ENCODE results near the gene YTHDC2. TPM values are rescaled to one million over a fixed set of nuclear protein-coding genes. Genes with fewer than 3 reads are reported as not detected.

YTHDC2 gene
- total RNA-seq, 3 donors from 2014 or later: 22.4 to 49.2 (median 40.0) TPM

DNA sequence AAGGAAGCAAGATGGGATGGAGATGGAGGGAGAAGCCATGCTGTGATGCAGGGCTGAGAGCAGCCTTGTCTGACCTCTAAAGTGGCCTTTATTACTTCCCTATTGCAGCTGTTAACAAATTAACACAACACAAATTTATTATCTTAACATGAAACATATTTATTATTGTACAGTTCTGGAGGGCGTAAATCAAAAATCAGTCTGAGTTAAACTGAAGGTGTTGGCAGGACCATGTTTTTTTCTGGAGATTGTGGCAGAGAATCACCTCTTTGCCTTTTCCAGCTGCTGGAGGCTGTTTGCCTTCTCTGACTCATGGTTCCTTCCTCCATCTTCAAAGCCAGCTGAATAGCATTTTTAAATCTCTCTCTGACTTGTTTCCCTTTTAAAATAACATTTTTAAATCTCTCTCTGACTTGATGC lies 18.1 kb upstream of the YTHDC2 start:
- no peak for DNase-seq (ENCODE audit: low spot score in 2 of 2)
- no peaks in the 10 kb centered on the region for H3K4me1 ChIP-seq
- no peaks in the 10 kb centered on the region for H3K36me3 ChIP-seq
- H3K27ac ChIP-seq: no peak overlapping the region
- H3K9me3 ChIP-seq: peaks cover 0 to 5% of the 10 kb centered on the region in 2 donors
- H3K27me3 ChIP-seq: no peaks in the 10 kb centered on the region
- H3K4me3 ChIP-seq: no peak overlapping the region
- TF ChIP-seq POLR2A (IDR thresholded peaks at IDR 0.05): no peak
- no peak for TF ChIP-seq CTCF (IDR thresholded peaks at IDR 0.05)
- no peak for TF ChIP-seq POLR2AphosphoS5 (IDR thresholded peaks at IDR 0.05)
- intact Hi-C loops (cut with DNase I; ENCODE audit: low total_unique reads): no loop called here

GRCh38 chr5:113502073-113502472 lies 11.4 kb upstream of the YTHDC2 start:
- Histone ChIP-seq H3K9me3 (no peaks in the 10 kb centered on the region), H3K4me1 (no peaks in the 10 kb centered on the region), H3K4me3 (no peak overlapping the region), H3K27me3 (no peaks in the 10 kb centered on the region), H3K36me3 (no peaks in the 10 kb centered on the region), H3K27ac (no peak overlapping the region)
- no peak for DNase-seq (ENCODE audit: low spot score in 2 of 2)
- intact Hi-C loops (cut with DNase I; ENCODE audit: low total_unique reads): loop anchor here (10.0 kb wide), 1 partner anchor 127 kb away; no protein-coding TSS in a partner anchor
- TF ChIP-seq POLR2AphosphoS5 (IDR thresholded peaks at IDR 0.05) (no peak), POLR2A (IDR thresholded peaks at IDR 0.05) (no peak), CTCF (IDR thresholded peaks at IDR 0.05) (no peak)

DNA sequence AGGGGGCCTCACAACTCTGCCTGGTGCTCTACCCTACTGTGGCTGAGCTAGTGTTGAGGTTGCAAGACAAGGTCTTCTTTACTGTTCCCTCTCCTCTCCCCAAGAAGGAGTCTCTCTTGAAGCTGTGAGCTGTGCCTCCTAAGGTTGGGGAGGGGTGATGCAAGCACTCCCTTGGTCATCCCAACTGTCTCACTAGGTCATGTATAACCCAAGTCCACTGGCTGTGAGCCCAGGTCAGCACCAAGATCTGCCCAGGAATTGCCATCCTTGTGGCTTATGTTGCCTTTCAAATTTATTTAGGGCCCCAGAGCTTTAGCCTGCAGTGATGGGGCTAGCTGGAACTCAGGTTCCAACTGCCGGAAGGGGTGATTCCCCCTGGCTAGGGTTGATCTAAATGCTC lies 10.3 kb upstream of the YTHDC2 start:
- Histone ChIP-seq H3K36me3 (no peaks in the 10 kb centered on the region), H3K27me3 (no peaks in the 10 kb centered on the region), H3K9me3 (no peaks in the 10 kb centered on the region), H3K27ac (no peak overlapping the region), H3K4me1 (no peaks in the 10 kb centered on the region), H3K4me3 (no peak overlapping the region)
- TF ChIP-seq POLR2A (IDR thresholded peaks at IDR 0.05) (no peak), POLR2AphosphoS5 (IDR thresholded peaks at IDR 0.05) (no peak), CTCF (IDR thresholded peaks at IDR 0.05) (no peak)
- intact Hi-C loops (cut with DNase I; ENCODE audit: low total_unique reads): loop anchor here (10.0 kb wide), 1 partner anchor 128 kb away; no protein-coding TSS in a partner anchor
- no peak for DNase-seq (ENCODE audit: low spot score in 2 of 2)

- Histone ChIP-seq H3K36me3 (no peaks in the 10 kb centered on the region), H3K4me3 (no peak overlapping the region), H3K27ac (no peak overlapping the region), H3K27me3 (no peaks in the 10 kb centered on the region), H3K9me3 (no peaks in the 10 kb centered on the region), H3K4me1 (no peaks in the 10 kb centered on the region)
- no peak for DNase-seq (ENCODE audit: low spot score in 2 of 2)
- intact Hi-C loops (cut with DNase I; ENCODE audit: low total_unique reads): loop anchor here (10.0 kb wide), 1 partner anchor 130 kb away; no protein-coding TSS in a partner anchor
- TF ChIP-seq POLR2A (IDR thresholded peaks at IDR 0.05) (no peak), POLR2AphosphoS5 (IDR thresholded peaks at IDR 0.05) (no peak), CTCF (IDR thresholded peaks at IDR 0.05) (no peak)
These were observed 8.3 kb upstream of the YTHDC2 start for GRCh38 chr5:113505181-113505580.

DNA sequence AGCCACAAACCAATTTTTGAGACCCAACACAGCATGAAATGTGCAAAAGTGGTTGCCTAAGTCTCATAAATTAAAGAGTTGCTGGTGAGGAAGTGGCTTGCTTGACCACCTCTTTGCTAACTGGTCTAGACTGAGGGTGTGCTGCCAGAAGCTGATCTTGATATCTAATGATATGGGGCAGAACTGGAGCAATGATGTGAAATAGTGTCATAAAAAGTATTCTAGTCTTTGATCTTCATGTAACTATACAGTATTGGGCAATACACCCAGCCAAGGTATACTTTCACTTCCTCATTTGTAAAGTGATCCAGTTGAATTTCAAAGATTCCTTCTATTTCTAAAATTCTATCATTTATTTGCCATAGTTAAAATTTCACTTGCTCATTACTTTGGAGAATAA lies 5.9 kb upstream of the YTHDC2 start:
- Histone ChIP-seq H3K27me3 (no peaks in the 10 kb centered on the region), H3K36me3 (no peaks in the 10 kb centered on the region), H3K4me1 (no peaks in the 10 kb centered on the region), H3K4me3 (no peak overlapping the region), H3K27ac (no peak overlapping the region), H3K9me3 (no peaks in the 10 kb centered on the region)
- TF ChIP-seq CTCF (IDR thresholded peaks at IDR 0.05) (no peak), POLR2AphosphoS5 (IDR thresholded peaks at IDR 0.05) (no peak), POLR2A (IDR thresholded peaks at IDR 0.05) (no peak)
- intact Hi-C loops (cut with DNase I; ENCODE audit: low total_unique reads): loop anchor here (10.0 kb wide), 1 partner anchor 133 kb away; no protein-coding TSS in a partner anchor
- DNase-seq (ENCODE audit: low spot score in 2 of 2): no peak
